GM11168 (cell line): ENCODE data around the gene OR4C12.
"Not testable (repeated sequence)": the region's sequence is repeated elsewhere in the genome, so short reads cannot be mapped to it uniquely, and the experiment has no call there.

Source experiments
- in situ Hi-C: fragments of 300-500 bp; cut with MboI; formaldehyde crosslinking; loops from one replicate; pipeline ENCODE4 v1.12.0; 2022; ENCODE audit warnings: low sequenced_read_pairs; ENCODE audit not compliant: unreplicated experiment

Gene OR4C12

GRCh38 chr11:49982435-49982834 is at the start of gene OR4C12:
Gene OR4C12 (minus strand): TSS chr11:49982535. CDS start chr11:49982501, 34 bp downstream.
- in situ Hi-C loops: not testable (repeated sequence)

GRCh38 chr11:50030193-50030592 is 47.9 kb upstream of the OR4C12 start:
- in situ Hi-C loops: no loop called here

DNA sequence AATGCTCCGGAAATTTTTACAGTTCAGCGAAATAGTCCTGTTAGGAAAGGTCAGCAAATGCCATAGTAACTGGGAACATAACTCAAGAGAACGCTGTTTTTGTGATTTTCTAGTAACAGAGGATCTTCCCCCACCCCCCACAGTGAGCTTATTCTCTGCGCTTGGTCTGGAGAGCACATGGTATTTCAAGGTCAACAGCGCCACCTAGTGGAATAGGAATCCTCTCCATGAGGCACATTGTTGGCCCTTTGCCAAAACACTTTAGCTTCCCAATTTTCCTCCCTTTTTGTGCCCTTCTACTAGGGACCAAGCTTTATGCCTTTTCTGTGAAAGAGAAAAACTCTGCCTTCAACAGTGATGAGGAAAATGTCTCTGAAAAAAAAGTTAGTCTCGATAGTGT is 13.2 kb upstream of the OR4C12 start:
- in situ Hi-C loops: no loop called here

DNA sequence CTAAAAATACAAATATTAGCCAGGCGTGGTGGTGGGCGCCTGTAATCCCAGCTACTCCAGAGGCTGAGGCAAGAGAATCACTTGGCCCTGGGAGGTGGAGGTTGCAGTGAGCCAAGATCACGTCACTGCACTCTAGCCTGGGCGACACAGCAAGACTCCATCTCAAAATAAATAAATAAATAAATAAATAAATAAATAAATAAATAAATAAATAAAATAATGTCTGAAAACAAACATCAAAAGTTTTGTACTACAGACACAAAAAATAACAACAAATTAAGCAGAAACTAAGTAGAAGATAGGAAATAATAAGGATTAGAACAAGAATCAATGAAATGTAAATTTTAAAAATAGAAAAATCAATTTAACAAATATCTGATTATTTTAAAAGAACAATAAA is 8.9 kb downstream of the OR4C12 start:
- in situ Hi-C loops: not testable (repeated sequence)

- in situ Hi-C loops: no loop called here
These were observed 30.2 kb downstream of the OR4C12 start, which contains the start of gene OR4C13 for GRCh38 chr11:49952091-49952490. Gene OR4C13 (plus strand): TSS chr11:49952391. CDS start chr11:49952423, 32 bp downstream.

- in situ Hi-C loops: not testable (repeated sequence)
These were observed 33.6 kb downstream of the OR4C12 start for GRCh38 chr11:49948701-49949100.
